Neutrophil (primary cell): ENCODE data around the gene HMCN2.

ENCODE experiments used
- H3K27ac ChIP-seq: fragments of 200-600 bp; sonication (generic); 2 replicates; pipeline ENCODE4 v1.5.1; 2016; ENCODE audit warnings: mild to moderate bottlenecking, moderate library complexity
- H3K27me3 ChIP-seq: fragments of 200-600 bp; sonication (generic); 2 replicates; pipeline ENCODE4 v1.6.0; 2016; ENCODE audit warnings: mild to moderate bottlenecking
- H3K36me3 ChIP-seq: fragments of 200-600 bp; sonication (generic); 2 replicates; pipeline ENCODE4 v1.5.1; 2017
- H3K4me1 ChIP-seq, 2 experiments: fragments of 200-600 bp in 1 of 2; sonication (generic) in 1 of 2; 1 replicate in 1 of 2; 2 replicates in 1 of 2; pipeline versions ENCODE4 v1.5.1 to v1.6.1; 2013 to 2016; ENCODE audit warnings: low read depth in 1 of 2, low read length in 1 of 2, mild to moderate bottlenecking in 1 of 2, moderate library complexity in 1 of 2; ENCODE audit not compliant: control insufficient read depth in 1 of 2, insufficient read depth in 1 of 2
- H3K4me3 ChIP-seq, 2 experiments: fragments of 200-600 bp in 1 of 2; sonication (generic) in 1 of 2; 1 replicate in 1 of 2; 2 replicates in 1 of 2; pipeline ENCODE4 v1.5.1; 2013 to 2016; ENCODE audit warnings: low read depth in 1 of 2, low read length in 1 of 2, mild to moderate bottlenecking in 1 of 2, moderate library complexity in 1 of 2
- H3K9me3 ChIP-seq: fragments of 200-600 bp; sonication (generic); 2 replicates; pipeline ENCODE4 v1.5.1; 2016
- CTCF ChIP-seq: fragments of 200-600 bp; sonication (generic); IDR thresholded peaks from 2 replicates; pipeline ENCODE4 v1.5.1; 2016; ENCODE audit warnings: antibody characterized with exemption

HMCN2 gene

GRCh38 chr9:130295945-130296782 is 30.6 kb downstream of the HMCN2 start:
- Histone ChIP-seq H3K36me3 (no peaks in the 10 kb centered on the region), H3K4me1 (no peaks in the 10 kb centered on the region), H3K27ac (no peak overlapping the region), H3K4me3 (no peak overlapping the region), H3K9me3 (no peaks in the 10 kb centered on the region), H3K27me3 (peaks cover 10% of the 10 kb centered on the region)
- TF ChIP-seq CTCF = no peak

GRCh38 chr9:130296783-130297055 is 31.2 kb downstream of the HMCN2 start:
- H3K27ac ChIP-seq = no peak overlapping the region
- H3K4me1 ChIP-seq = no peaks in the 10 kb centered on the region
- H3K36me3 ChIP-seq = no peaks in the 10 kb centered on the region
- no peaks in the 10 kb centered on the region for H3K9me3 ChIP-seq
- no peak for TF ChIP-seq CTCF
- H3K4me3 ChIP-seq = no peak overlapping the region
- H3K27me3 ChIP-seq = peaks cover 6% of the 10 kb centered on the region

- no peaks in the 10 kb centered on the region for H3K36me3 ChIP-seq
- H3K9me3 ChIP-seq = no peaks in the 10 kb centered on the region
- H3K27ac ChIP-seq = no peak overlapping the region
- no peak for TF ChIP-seq CTCF
- H3K27me3 ChIP-seq = peaks cover 6% of the 10 kb centered on the region
- H3K4me1 ChIP-seq = no peaks in the 10 kb centered on the region
- H3K4me3 ChIP-seq = no peak overlapping the region
Observed at GRCh38 chr9:130297371-130297770, 31.8 kb downstream of the HMCN2 start.

GRCh38 chr9:130298662-130299279 is 33.2 kb downstream of the HMCN2 start:
- Histone ChIP-seq H3K27ac (no peak overlapping the region), H3K4me1 (no peaks in the 10 kb centered on the region), H3K27me3 (peaks cover under 1% of the 10 kb centered on the region), H3K4me3 (no peak overlapping the region), H3K9me3 (no peaks in the 10 kb centered on the region), H3K36me3 (no peaks in the 10 kb centered on the region)
- no peak for TF ChIP-seq CTCF

- H3K27me3 ChIP-seq = no peaks in the 10 kb centered on the region
- no peak overlapping the region for H3K4me3 ChIP-seq
- no peaks in the 10 kb centered on the region for H3K36me3 ChIP-seq
- no peak for TF ChIP-seq CTCF
- H3K4me1 ChIP-seq = no peaks in the 10 kb centered on the region
- H3K27ac ChIP-seq = no peak overlapping the region
- no peaks in the 10 kb centered on the region for H3K9me3 ChIP-seq
Observed at GRCh38 chr9:130299785-130300615, 34.4 kb downstream of the HMCN2 start.
